H1 (cell line): ENCODE measurements around the gene BBLN. TPM values are rescaled to one million over a fixed set of nuclear protein-coding genes. Genes with fewer than 3 reads are reported as not detected.

Experiments
- CTCF ChIA-PET: fragments of 300-600 bp; sonication (Branson Sonifier 250); formaldehyde crosslinking; loops from one replicate; lab custom pipeline; 2021; ENCODE audit not compliant: partially characterized antibody; lab: Charles Lee
- POLR2A ChIA-PET: fragments of 300-600 bp; sonication (Branson Sonifier 250); formaldehyde crosslinking; loops from one replicate; lab custom pipeline; 2021; ENCODE audit warnings: inconsistent platforms; ENCODE audit not compliant: partially characterized antibody; lab: Charles Lee
- DNase-seq, 2 experiments: peaks; one replicate each; pipeline versions ENCODE4 v3.0.0 to v3.0.0-alpha.2; 2010 to 2022; ENCODE audit warnings: low spot score in 2 of 2, low read depth in 1 of 2, mixed read lengths in 1 of 2
- FAIRE-seq: peaks from 2 replicates; lab custom pipeline; 2011; peaks lifted over from hg19 to GRCh38; lab: Jason Lieb, UNC
- H2AFZ ChIP-seq: 2 replicates; pipeline ENCODE4 v1.8.1; 2012; ENCODE audit warnings: low read length, inconsistent platforms
- H2AK5ac ChIP-seq: 2 replicates; pipeline ENCODE4 v1.6.1; 2013; ENCODE audit warnings: low read depth, low read length
- H2BK120ac ChIP-seq: replicated peaks from 2 replicates; pipeline ENCODE3; 2013; ENCODE audit warnings: low read depth, low read length, inconsistent platforms
- H2BK12ac ChIP-seq: 2 replicates; pipeline ENCODE4 v1.6.1; 2013; ENCODE audit warnings: low read depth, low read length
- H2BK15ac ChIP-seq: 2 replicates; pipeline ENCODE4 v1.6.1; 2013; ENCODE audit warnings: low read length
- H2BK20ac ChIP-seq: 2 replicates; pipeline ENCODE4 v1.6.1; 2013; ENCODE audit warnings: low read length
- H2BK5ac ChIP-seq: 2 replicates; pipeline ENCODE4 v1.6.1; 2013; ENCODE audit warnings: low read depth, low read length
- H3K14ac ChIP-seq: 2 replicates; pipeline ENCODE4 v1.6.1; 2013; ENCODE audit warnings: inconsistent platforms; ENCODE audit not compliant: insufficient read length
- H3K18ac ChIP-seq: 2 replicates; pipeline ENCODE4 v1.6.1; 2013; ENCODE audit warnings: low read length; ENCODE audit errors: extremely low read depth
- H3K23ac ChIP-seq: 2 replicates; pipeline ENCODE4 v1.6.1; 2013; ENCODE audit warnings: inconsistent platforms; ENCODE audit not compliant: insufficient read length
- H3K23me2 ChIP-seq: 2 replicates; pipeline ENCODE4 v1.6.1; 2013; ENCODE audit warnings: low read depth, low read length
- H3K27ac ChIP-seq: 2 replicates; pipeline ENCODE4 v1.6.1; 2011; ENCODE audit warnings: low read depth, low read length, inconsistent platforms
- H3K27me3 ChIP-seq, 4 experiments: replicated peaks in 1 of 4; 1 replicate in 1 of 4; 2 replicates in 3 of 4; pipeline versions ENCODE4 v1.6.1 to v1.8.1; 2011 to 2013; ENCODE audit warnings: low read length in 3 of 4, mild to moderate bottlenecking in 3 of 4, inconsistent platforms in 2 of 4, mixed read lengths in 2 of 4, moderate library complexity in 1 of 4; ENCODE audit not compliant: control insufficient read depth in 3 of 4, insufficient read depth in 3 of 4; ENCODE audit errors: extremely low read depth in 1 of 4
- H3K36me3 ChIP-seq, 4 experiments: 2 replicates each; pipeline versions ENCODE4 v1.6.1 to v1.8.1; 2011 to 2013; ENCODE audit warnings: mild to moderate bottlenecking in 4 of 4, low read length in 3 of 4, moderate library complexity in 2 of 4, control low read depth in 1 of 4, inconsistent platforms in 1 of 4; ENCODE audit not compliant: insufficient read depth in 4 of 4, control insufficient read depth in 2 of 4
- H3K4ac ChIP-seq: replicated peaks from 2 replicates; pipeline ENCODE3; 2013; ENCODE audit warnings: low read length, low read depth, mixed read lengths, inconsistent platforms; ENCODE audit not compliant: insufficient read length
- H3K4me1 ChIP-seq, 4 experiments: replicated peaks in 1 of 4; 1 replicate in 1 of 4; 2 replicates in 3 of 4; pipeline versions ENCODE4 v1.6.1 to v1.8.1; 2011 to 2013; ENCODE audit warnings: low read length in 3 of 4, inconsistent platforms in 2 of 4, mixed read lengths in 1 of 4; ENCODE audit not compliant: insufficient read depth in 4 of 4, control insufficient read depth in 3 of 4
- H3K4me2 ChIP-seq, 2 experiments: 2 replicates each; pipeline versions ENCODE4 v1.6.1 to v1.8.1; 2011 to 2013; ENCODE audit warnings: low read depth in 2 of 2, low read length in 2 of 2, control low read depth in 1 of 2, inconsistent platforms in 1 of 2, mild to moderate bottlenecking in 1 of 2; ENCODE audit not compliant: insufficient read depth in 1 of 2
- H3K4me3 ChIP-seq, 4 experiments: fragments of 200-600, 300-600 bp in 1 of 4; sonication (generic), shearing (Covaris generic), sonication (Bioruptor Twin) in 1 of 4; 2 replicates each; pipeline versions ENCODE4 v1.5.1 to v1.8.1; 2011 to 2016; ENCODE audit warnings: low read length in 4 of 4, low read depth in 3 of 4, control low read depth in 2 of 4, inconsistent platforms in 2 of 4, mild to moderate bottlenecking in 2 of 4, mixed read lengths in 1 of 4, moderate library complexity in 1 of 4; ENCODE audit not compliant: insufficient read depth in 2 of 4; ENCODE audit errors: extremely low read depth in 1 of 4
- H3K56ac ChIP-seq: replicated peaks from 2 replicates; pipeline ENCODE3; 2013; ENCODE audit warnings: low read depth, mild to moderate bottlenecking, mixed read lengths, low read length, inconsistent platforms; ENCODE audit not compliant: insufficient read length
- H3K79me1 ChIP-seq: 2 replicates; pipeline ENCODE4 v1.6.1; 2013; ENCODE audit warnings: low read depth, low read length, control low read depth
- H3K79me2 ChIP-seq, 2 experiments: 2 replicates each; pipeline versions ENCODE4 v1.6.1 to v1.8.1; 2012 to 2013; ENCODE audit warnings: low read length in 2 of 2, mild to moderate bottlenecking in 2 of 2, inconsistent platforms in 1 of 2; ENCODE audit not compliant: insufficient read depth in 2 of 2, control insufficient read depth in 1 of 2
- H3K9ac ChIP-seq, 4 experiments: replicated peaks in 1 of 4; 1 replicate in 1 of 4; 2 replicates in 3 of 4; pipeline versions ENCODE4 v1.6.1 to v1.8.1; 2011 to 2013; ENCODE audit warnings: low read depth in 3 of 4, low read length in 3 of 4, control low read depth in 2 of 4, mild to moderate bottlenecking in 2 of 4, moderate library complexity in 2 of 4, inconsistent platforms in 1 of 4; ENCODE audit errors: extremely low read depth in 1 of 4
- H3K9me3 ChIP-seq, 2 experiments: 2 replicates each; pipeline versions ENCODE4 v1.6.1 to v1.8.1; 2012 to 2013; ENCODE audit warnings: mild to moderate bottlenecking in 2 of 2, moderate library complexity in 2 of 2, control low read depth in 1 of 2, inconsistent platforms in 1 of 2, low read depth in 1 of 2, low read length in 1 of 2, mixed read lengths in 1 of 2; ENCODE audit not compliant: insufficient read depth in 2 of 2
- H4K20me1 ChIP-seq, 2 experiments: replicated peaks in 1 of 2; 2 replicates each; pipeline versions ENCODE3 to v1.8.1; 2011 to 2013; ENCODE audit warnings: inconsistent platforms in 2 of 2, low read length in 2 of 2, mild to moderate bottlenecking in 1 of 2; ENCODE audit not compliant: insufficient read depth in 2 of 2, control insufficient read depth in 1 of 2
- H4K5ac ChIP-seq: 2 replicates; pipeline ENCODE4 v1.6.1; 2013; ENCODE audit warnings: low read length, low read depth, mixed read lengths, inconsistent platforms; ENCODE audit not compliant: insufficient read length
- H4K8ac ChIP-seq: 2 replicates; pipeline ENCODE4 v1.8.0; 2013; ENCODE audit warnings: mild to moderate bottlenecking, moderate library complexity, low read length, inconsistent platforms; ENCODE audit not compliant: insufficient read depth; ENCODE audit errors: extremely low read depth
- H4K91ac ChIP-seq: replicated peaks from 2 replicates; pipeline ENCODE3; 2013; ENCODE audit warnings: low read length, mixed read lengths, inconsistent platforms; ENCODE audit not compliant: insufficient read length
- TAF7 ChIP-seq: optimal IDR thresholded peaks from 2 replicates; pipeline ENCODE3; 2011; ENCODE audit warnings: low read depth, mild to moderate bottlenecking, inconsistent platforms, low read length, moderate library complexity, borderline replicate concordance
- TBP ChIP-seq: IDR thresholded peaks from 2 replicates; pipeline ENCODE4 v1.6.1; 2011; ENCODE audit warnings: low read depth, low read length, improper control_type of control experiment
- WGBS, 2 experiments: shearing (Covaris generic) in 1 of 2; methylation state at CpG; one replicate each; pipeline versions ENCODE4 v1.1.6 to v1.1.7; 2013 to 2015; ENCODE audit warnings: low lambda C conversion rate in 2 of 2, mixed read lengths in 2 of 2, inconsistent platforms in 1 of 2, low coverage in 1 of 2, missing lambda C conversion rate in 1 of 2; ENCODE audit not compliant: insufficient replicate concordance in 2 of 2, insufficient coverage in 1 of 2, insufficient read length in 1 of 2; ENCODE audit errors: extremely low coverage in 1 of 2, missing lambda C conversion rate in 1 of 2; 5-methylcytosine and 5-hydroxymethylcytosine counted together
- polyA plus RNA-seq, 7 experiments: library from polyadenylated mRNA; depleted of rRNA in 3 of 7; stranded (reverse) in 5 of 7; unstranded in 2 of 7; fragments of >200 nt in 5 of 7; fragments of 200-250 nt in 2 of 7; gene quantifications; 1 replicate in 5 of 7; 2 replicates in 1 of 7; 4 replicates in 1 of 7; pipeline versions ENCODE4 v1.2.1 to v1.2.3, GENCODE V29; 2011 to 2013; ENCODE audit warnings: missing spikeins in 2 of 7, mixed read lengths in 2 of 7
- total RNA-seq: library from RNA; stranded (reverse); fragmentation: NEBNext Ultra II Directional; extraction: Animal tissue kit (Norgen Biotek cat#: 25700); gene quantifications from 2 replicates; pipeline ENCODE4 v1.2.1, GENCODE V29; 2021
- TF ChIP-seq, protein P1 (sequence below), 3 experiments: IDR thresholded peaks; 1 replicate in 2 of 3; 2 replicates in 1 of 3; pipeline versions ENCODE4 v1.5.1 to v1.6.1; 2011; ENCODE audit warnings: low read length in 3 of 3, mild to moderate bottlenecking in 3 of 3, inconsistent platforms in 2 of 3, low read depth in 1 of 3, moderate library complexity in 1 of 3; ENCODE audit not compliant: insufficient read depth in 1 of 3; ENCODE audit errors: control extremely low read depth in 1 of 3

BBLN gene
- total and polyA plus RNA-seq, 2 of the 8 experiments (the other 6 are each of a cell fraction or from before 2014, with no cell fraction given): 63.1 to 164 TPM

DNA sequence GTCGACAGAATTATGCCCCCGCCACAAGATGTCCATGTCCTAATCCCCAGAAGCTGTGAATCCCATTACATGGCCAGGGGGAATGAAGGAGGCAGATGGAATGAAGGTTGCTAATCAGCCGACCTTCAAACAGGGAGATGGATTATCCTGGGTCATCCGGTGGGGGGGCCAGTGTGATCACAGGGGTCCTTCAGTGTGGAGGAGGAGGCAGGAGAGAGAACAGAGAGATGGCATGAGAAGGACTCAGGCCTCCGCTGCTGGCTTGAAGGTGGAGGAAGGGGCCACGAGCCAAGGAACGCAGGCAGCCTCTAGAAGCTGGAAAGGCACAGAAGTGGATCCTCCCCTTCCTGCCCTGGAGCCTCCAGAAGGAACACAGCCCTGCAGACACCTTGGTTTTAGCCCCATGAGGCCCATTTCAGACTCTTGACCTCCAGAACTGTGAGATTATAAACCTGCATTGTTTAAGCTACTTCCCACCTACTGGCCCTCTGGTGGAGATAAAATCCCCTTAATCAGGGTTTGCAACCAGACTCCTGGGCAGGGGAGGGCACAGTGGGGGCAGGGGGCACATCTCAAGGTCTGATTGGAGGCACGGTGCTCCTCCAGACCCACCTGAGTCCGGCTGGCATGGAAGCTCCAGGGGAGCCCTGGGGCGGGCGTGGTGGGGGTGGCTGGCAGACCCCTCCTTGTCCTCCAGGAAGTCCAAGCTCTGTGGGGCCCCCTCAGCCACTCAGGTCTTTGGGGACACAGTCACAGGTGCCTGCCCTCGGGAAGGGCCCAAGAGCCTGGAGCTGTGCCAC lies 46.3 kb upstream of the BBLN start:
- Histone ChIP-seq H3K23me2 (no peaks in the 10 kb centered on the region), H4K8ac (peak overlapping the region; percentile 42; the same call in 1 of the 2 replicates), H3K27me3 (no peaks in the 10 kb centered on the region), H3K9me3 (no peaks in the 10 kb centered on the region), H3K23ac (no peak overlapping the region), H3K4me3 (no peak overlapping the region), H2AFZ (no peak overlapping the region), H3K36me3 (peaks cover 0 to 3% (median 0%) of the 10 kb centered on the region in 4 experiments; a peak in 3 of 8 replicates), H4K91ac (no peak overlapping the region), H2AK5ac (no peak overlapping the region), H2BK12ac (no peak overlapping the region), H3K18ac (no peak overlapping the region), H3K14ac (no peak overlapping the region), H3K4me2 (no peak overlapping the region), H4K20me1 (peaks cover 0 to 8% of the 10 kb centered on the region in 2 experiments), H3K4ac (no peak overlapping the region), H2BK5ac (no peak overlapping the region), H3K9ac (no peak overlapping the region), H2BK15ac (no peak overlapping the region), H2BK120ac (no peak overlapping the region), H2BK20ac (no peak overlapping the region), H3K56ac (no peak overlapping the region), H3K4me1 (peaks cover 0 to 4% (median under 1%) of the 10 kb centered on the region in 4 experiments; a peak in 3 of 7 replicates), H3K79me1 (no peaks in the 10 kb centered on the region), H3K79me2 (no peaks in the 10 kb centered on the region), H3K27ac (no peak overlapping the region), H4K5ac (no peak overlapping the region)
- CTCF ChIA-PET: interaction anchor here (0.6 to 9.1 kb wide), 9 partner anchors 12 to 349 kb away, joined by 3 to 114 read pairs (median 5); no protein-coding TSS in a partner anchor
- POLR2A ChIA-PET: interaction anchor here (3.8 to 5.9 kb wide), 2 partner anchors 11 to 12 kb away, joined by 14 to 119 read pairs; partner anchors contain the start of gene PTGES2
- TF ChIP-seq TAF7 (no peak), TBP (no peak)
- TF ChIP-seq, protein P1, sequence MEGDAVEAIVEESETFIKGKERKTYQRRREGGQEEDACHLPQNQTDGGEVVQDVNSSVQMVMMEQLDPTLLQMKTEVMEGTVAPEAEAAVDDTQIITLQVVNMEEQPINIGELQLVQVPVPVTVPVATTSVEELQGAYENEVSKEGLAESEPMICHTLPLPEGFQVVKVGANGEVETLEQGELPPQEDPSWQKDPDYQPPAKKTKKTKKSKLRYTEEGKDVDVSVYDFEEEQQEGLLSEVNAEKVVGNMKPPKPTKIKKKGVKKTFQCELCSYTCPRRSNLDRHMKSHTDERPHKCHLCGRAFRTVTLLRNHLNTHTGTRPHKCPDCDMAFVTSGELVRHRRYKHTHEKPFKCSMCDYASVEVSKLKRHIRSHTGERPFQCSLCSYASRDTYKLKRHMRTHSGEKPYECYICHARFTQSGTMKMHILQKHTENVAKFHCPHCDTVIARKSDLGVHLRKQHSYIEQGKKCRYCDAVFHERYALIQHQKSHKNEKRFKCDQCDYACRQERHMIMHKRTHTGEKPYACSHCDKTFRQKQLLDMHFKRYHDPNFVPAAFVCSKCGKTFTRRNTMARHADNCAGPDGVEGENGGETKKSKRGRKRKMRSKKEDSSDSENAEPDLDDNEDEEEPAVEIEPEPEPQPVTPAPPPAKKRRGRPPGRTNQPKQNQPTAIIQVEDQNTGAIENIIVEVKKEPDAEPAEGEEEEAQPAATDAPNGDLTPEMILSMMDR (IDR thresholded peaks at IDR 0.05; ENCODE audit: control extremely low read depth in 1 of 3, insufficient read depth in 1 of 3, low read depth in 1 of 3, low read length in 3 of 3): no peak
- DNase-seq (no peak), FAIRE-seq (no peak)
- WGBS, 2 experiments: 96% methylated on average over 11 of the region's 12 CpGs; no CpG with 5 or more reads in 1 of the 2 experiments
